HG03097 (cell line): ENCODE measurements around the gene NCF4.
A peak's percentile ranks its signal among the peaks of the same experiment; 100 is the strongest.

ENCODE experiments used
- ATAC-seq: cut with Tn5 transposase; IDR thresholded peaks from one replicate; pipeline ENCODE4 v1.9.1; 2021; ENCODE audit not compliant: unreplicated experiment, low FRiP score

Gene NCF4

GRCh38 chr22:36863979-36864378 is 3.2 kb downstream of the NCF4 start:
- no peak for ATAC-seq

GRCh38 chr22:36864454-36865215 is 3.8 kb downstream of the NCF4 start:
- ATAC-seq, result no peak

- no peak for ATAC-seq
These were observed 4.5 kb downstream of the NCF4 start for GRCh38 chr22:36865346-36865745.

GRCh38 chr22:36867695-36868094 is 6.9 kb downstream of the NCF4 start:
- no peak for ATAC-seq

GRCh38 chr22:36868546-36869181 is 7.9 kb downstream of the NCF4 start:
- no peak for ATAC-seq

GRCh38 chr22:36870250-36870649 is 9.4 kb downstream of the NCF4 start:
- ATAC-seq, result no peak

- no peak for ATAC-seq
These were observed 10.9 kb downstream of the NCF4 start for GRCh38 chr22:36871669-36872081.

GRCh38 chr22:36872084-36872483 is 11.3 kb downstream of the NCF4 start:
- no peak for ATAC-seq

GRCh38 chr22:36872866-36873498 is 12.2 kb downstream of the NCF4 start:
- ATAC-seq, result no peak

GRCh38 chr22:36873614-36874308 is 13.0 kb downstream of the NCF4 start:
- peak; percentile 72 for ATAC-seq

GRCh38 chr22:36874309-36874696 is 13.5 kb downstream of the NCF4 start:
- ATAC-seq, result no peak

GRCh38 chr22:36874736-36875135 is 13.9 kb downstream of the NCF4 start:
- no peak for ATAC-seq

GRCh38 chr22:36875741-36876140 is 14.9 kb downstream of the NCF4 start:
- no peak for ATAC-seq

- ATAC-seq, result no peak
These were observed 19.0 kb downstream of the NCF4 start for GRCh38 chr22:36879775-36880174.

- no peak for ATAC-seq
These were observed 20.9 kb downstream of the NCF4 start for GRCh38 chr22:36881504-36882245.

GRCh38 chr22:36884349-36885158 is 23.7 kb downstream of the NCF4 start:
- ATAC-seq, result no peak

- no peak for ATAC-seq
These were observed 24.7 kb downstream of the NCF4 start for GRCh38 chr22:36885474-36885873.

- no peak for ATAC-seq
These were observed 25.2 kb downstream of the NCF4 start for GRCh38 chr22:36886016-36886415.

GRCh38 chr22:36887162-36887561 is 26.4 kb downstream of the NCF4 start:
- no peak for ATAC-seq

- ATAC-seq, result no peak
These were observed 30.8 kb downstream of the NCF4 start for GRCh38 chr22:36891646-36892045.
